T-helper 1 cell treated with Interleukin-12 subunit alpha and Interleukin-12 subunit beta and Interleukin-4 antibody, amounts not matched to agents 30 ng/mL and 1 ng/mL, for 36 hours (primary cell): ENCODE data around the gene KLHL35. TPM values are rescaled to one million over a fixed set of nuclear protein-coding genes. Genes with fewer than 3 reads are reported as not detected.

Experiments
- intact Hi-C: fragments of 100-400 bp; cut with micrococcal nuclease; formaldehyde crosslinking; loops from one replicate; pipeline ENCODE4 v1.15.1; 2024
- total RNA-seq: library from RNA; stranded (reverse); gene quantifications from 2 replicates; pipeline ENCODE4 v1.2.3, GENCODE V29; 2022

Gene KLHL35
- total RNA-seq, 1 donor from 2014 or later, result 0.96 TPM

DNA sequence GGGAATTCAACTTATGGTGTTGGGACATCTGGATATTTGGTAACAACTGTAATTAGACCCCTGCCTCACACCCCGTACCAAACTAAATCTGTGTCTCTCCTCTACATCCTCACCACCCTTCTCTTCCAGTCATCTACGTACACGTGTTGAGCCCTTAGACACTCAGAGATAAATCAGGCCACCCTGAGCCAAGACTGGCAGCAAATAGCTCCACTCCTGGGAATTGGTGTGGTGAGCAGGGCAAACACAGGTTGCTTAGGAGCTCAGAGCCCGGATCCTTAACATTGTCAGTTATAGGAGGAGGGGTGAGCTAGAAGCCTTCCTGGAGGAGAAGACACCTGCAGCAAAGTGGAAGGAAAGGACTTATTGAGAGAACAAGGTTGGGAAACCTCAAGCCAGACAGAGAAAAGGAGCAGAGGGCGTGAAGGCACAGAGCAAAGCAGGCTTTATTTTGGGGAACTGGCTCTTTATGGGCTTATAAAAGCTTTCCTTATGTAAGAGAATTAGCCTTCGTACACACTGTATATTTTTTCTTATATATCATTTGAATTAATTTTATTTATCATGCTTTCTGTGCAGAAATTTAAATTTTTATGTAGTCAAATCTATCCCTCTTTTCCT lies 36.9 kb upstream of the KLHL35 start:
- intact Hi-C loops, result no loop called here

DNA sequence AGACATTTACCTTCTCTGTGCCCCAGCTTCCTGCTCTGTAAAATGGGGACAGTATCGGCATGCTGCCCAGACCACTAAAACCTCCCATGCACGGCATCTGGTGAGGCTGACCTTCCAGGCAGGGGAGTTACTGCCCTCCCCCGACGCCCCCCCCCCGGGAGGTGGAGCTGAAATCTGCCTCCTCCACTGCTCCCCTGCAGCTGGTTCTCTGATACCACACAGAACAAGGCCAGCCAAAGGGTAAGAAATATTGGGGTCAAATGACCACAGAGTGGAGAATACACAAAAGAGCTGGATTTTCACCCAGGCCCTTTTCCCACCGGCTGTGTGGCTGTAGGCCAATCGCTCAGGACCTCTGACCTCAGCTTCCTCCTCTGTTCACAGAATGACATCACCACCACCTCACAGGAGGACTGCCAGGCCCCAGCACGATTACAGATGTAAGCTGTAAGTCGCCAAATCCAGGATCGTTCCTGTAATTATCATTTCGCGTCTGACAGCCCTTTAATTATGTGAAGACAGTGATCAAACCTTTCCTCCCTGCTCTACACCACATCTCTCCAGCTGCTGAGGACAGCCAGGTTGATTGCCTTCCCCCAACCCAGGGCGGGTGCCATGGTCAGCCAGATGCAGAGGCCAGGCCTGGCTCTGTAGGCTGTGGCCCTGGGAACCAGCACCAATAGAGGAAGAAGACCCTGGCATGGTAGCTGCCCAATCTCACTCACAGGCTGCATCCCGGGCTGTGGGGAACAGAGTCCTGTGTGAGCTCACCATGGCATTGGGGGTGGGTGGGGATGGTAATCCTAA lies 35.7 kb upstream of the KLHL35 start:
- intact Hi-C loops, result no loop called here

DNA sequence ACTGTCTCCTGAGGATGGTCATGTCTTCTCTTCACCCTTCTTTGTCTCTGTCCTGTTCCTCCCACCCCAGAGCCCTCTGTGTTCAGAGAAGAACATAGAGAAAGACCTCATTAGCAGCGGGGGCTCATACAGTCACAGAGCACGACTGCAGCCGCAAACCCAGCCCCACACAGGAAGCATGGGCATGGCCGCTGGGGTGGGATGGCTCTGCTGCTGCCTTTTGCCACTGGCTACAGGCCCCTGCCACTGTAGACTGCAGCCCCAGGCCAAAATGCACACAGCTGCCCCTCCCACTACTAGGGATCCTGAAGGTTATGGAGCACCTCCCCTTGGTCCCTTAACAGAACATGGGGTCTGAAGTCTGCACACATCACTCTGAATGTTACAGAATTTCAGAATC lies 34.9 kb upstream of the KLHL35 start:
- intact Hi-C loops, result no loop called here

DNA sequence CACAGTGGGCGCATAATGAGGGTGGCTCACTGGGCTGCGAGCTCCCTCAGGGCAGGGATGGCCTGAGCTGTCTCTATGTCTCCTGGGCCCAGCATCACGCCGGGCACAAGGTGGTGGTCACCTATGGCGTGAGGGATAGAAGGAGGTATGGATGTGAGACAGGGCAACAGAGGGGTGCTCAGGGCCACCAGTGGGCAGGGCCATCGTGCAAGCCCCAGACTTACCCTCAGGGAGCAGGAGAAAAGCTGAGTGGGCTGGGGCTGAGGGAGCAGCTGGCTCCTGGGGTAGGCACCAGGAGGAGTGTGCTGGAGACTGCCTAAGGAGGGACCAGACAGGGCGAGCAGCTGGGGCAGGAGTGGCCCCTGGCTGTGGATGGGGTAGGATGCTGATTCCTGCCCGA lies 34.3 kb upstream of the KLHL35 start:
- intact Hi-C loops, result no loop called here

DNA sequence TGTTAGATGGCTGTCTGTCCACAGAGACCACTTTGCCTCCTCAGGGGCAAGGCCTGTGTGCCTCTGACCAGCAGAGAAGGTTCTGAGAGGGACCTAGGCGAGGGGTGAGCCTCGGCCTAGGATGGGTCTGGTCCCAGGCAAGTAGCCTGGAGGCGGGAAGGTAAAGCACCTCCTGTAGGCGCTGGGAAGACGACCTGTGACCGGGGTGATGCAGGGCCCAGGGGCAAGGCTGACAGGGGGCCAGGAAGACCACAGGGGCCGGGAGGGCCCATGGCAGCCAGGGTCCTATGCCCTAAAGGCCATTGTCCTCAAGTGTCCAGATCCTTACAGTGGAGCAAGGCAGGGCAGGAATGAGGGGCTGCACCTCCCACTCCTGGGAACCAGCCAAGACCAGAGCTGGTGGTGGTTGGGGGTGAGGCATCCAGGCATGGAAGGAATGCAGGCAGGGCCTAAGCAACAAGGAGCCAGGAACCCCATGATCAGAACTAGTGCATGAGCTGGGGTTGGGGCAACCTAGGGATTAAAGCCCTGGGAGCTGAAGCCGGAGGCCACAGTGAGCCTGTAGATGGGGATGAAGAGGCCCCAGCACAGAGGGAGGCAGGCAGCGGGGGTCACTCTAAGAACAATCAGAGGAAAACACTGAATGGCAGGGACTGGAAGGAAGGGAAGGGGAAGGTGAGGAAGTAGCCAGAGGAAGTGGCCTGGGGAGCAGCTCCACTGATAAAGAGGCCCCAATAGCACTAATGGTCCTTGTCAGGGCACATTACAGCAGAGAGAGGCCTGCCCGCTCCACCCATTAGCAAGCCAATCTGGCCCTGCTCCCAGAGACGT lies 32.9 kb upstream of the KLHL35 start:
- intact Hi-C loops, result no loop called here

DNA sequence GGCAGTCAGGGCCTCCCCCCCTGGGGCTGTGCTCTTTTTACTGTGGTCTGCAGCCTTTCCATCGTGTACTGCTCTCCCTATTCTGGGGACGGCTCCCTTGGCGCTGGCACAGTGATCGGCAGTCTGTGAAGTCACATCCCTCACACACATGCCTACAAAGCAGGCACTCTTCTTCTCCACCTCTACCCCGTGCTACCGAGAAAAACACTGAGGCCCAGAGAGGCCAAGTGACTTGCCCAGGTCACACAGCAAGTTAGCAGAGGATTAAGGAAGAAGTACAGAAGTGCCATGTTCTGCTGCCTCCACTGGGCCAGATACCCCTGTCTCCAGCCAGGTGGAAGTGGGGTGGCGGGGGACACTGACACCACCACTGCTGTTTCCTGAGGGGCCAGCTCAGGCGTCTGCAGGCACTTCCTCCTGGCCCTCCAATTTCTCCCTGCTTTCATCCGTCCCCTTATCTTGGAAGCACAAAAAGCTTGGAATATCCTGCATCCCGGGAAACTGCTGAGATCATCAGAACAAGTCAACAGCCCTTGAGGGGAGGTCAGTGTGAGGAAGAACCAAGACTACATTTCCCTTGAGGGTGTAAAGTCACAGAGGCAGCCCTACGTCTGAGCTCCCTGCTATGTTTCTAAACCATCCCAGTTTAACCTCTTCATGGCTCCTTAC lies 30.2 kb upstream of the KLHL35 start:
- intact Hi-C loops, result no loop called here

DNA sequence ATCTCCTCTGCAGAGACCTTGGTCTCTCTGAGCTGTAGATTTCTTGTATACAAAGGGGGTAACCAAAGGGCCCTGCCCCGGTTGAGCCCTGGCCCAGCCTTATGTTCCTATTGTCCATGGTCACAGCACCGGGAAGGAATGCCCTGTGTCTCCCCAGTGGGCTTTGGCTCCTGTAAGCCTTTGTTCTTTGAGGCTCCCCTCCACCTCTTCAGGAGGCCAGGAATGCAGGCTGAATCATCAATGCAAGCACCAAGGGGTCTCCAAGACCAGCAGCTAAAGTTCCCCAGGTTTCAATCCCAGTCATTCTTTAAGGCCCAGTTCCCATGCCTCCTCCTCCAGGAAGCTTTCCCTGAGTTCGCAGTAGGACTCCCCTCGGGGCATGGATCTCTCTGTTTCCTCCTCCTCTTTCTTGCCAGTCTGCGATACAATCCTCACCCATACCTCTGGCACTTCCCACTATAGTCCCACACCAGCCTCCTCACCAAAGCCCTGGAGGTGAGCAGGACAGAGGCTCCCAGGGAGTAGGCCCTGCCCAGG lies 29.2 kb upstream of the KLHL35 start:
- intact Hi-C loops, result no loop called here

DNA sequence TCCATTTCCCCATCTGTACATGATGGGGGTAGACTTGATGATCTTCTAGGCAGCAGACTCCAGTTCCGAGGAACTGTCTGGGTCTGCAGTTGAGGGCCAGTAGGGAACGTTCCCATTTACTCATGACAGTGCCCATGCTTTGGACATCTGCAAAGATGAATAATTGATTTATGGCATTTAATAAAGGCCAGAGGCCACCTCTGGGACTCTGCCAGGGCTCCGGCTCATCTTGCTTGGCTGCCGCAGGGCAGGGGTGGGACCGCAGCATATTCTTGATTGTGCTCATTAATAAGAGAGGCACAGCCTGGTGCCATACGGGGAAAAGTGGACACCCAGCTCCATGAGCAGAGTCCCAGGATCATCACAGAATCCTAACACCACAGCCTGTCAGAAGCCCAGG lies 28.1 kb upstream of the KLHL35 start:
- intact Hi-C loops, result no loop called here

DNA sequence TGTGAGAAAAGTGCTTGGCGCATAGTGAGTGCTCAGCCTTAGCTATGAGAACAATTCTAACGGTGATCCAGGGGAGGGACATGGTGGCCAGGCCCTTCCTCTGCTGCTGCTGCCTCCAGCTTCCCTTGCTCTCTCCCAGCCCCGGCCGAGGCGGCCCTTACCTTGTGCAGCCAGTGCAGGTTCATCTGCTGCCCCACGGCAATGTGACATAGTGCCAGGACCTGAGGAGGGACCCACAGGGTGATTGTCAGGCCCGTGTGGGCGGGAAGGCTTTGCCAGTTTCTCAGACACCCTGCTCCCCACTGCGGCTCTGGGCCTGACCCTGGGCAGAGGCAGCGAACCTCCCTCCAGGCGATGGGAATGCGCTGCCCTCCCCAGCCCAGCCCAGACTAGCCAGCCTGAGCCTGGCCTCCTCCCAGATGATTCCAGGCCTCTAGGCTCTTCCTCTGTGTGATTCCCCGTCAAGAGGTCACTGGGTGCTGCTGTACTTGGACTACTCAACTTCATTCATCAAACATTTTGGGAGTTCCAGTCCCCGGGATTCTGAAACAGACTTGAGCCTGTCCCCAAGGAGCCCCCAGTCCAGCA lies 23.7 kb upstream of the KLHL35 start:
- intact Hi-C loops, result no loop called here

DNA sequence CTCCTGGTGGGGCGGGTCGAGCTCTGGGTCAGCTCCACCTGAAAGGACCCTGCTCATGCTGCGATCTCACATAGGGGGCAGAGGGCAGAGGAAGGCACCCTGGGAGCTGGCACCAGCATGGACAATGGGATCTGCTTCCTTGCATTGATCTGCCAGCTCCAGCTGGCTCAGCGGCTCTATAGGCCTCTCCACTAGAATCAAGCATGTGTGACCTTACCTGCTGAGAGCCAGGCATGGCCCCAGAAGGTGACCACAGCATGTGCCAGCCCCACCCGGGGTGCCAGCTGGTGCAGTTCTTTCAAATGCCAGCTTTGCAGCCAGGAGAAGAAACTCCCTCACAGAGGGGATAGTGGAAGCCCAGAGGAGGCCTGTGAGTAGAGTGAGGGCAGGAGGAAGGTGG lies 22.0 kb upstream of the KLHL35 start:
- intact Hi-C loops, result no loop called here

DNA sequence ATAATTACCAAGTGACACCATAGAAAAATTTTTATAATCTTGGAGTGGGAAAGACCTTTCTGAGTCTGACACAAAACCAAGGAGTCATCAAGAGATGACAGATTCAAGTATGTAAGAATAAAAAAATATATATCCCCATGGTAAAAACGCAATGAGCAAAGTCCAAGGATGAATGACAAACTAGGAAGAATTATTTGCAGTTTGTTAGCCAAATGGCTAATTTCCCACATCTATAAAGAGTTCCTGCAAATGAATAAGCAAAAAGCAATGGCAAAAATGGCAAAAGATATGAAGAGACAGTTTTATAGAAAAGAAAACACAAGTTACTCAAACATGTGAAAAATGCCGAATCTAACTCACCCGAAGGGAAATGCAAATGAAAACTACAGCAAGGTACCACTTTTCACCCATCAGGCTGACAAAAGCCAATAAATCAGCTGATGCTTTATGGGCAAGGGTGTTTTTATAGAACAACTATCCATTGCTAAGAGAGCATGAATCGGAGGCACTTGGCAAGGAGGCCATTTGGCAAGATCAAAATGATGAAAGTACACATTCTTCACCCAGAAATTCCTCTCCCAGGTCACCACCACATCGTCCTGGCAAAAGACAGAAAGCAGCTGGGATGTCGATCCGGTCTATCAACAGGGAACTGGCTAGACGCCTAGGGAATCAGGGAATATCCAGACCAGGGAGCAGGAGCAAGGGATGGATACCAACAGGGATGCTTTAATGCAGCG lies 21.1 kb upstream of the KLHL35 start:
- intact Hi-C loops, result no loop called here

DNA sequence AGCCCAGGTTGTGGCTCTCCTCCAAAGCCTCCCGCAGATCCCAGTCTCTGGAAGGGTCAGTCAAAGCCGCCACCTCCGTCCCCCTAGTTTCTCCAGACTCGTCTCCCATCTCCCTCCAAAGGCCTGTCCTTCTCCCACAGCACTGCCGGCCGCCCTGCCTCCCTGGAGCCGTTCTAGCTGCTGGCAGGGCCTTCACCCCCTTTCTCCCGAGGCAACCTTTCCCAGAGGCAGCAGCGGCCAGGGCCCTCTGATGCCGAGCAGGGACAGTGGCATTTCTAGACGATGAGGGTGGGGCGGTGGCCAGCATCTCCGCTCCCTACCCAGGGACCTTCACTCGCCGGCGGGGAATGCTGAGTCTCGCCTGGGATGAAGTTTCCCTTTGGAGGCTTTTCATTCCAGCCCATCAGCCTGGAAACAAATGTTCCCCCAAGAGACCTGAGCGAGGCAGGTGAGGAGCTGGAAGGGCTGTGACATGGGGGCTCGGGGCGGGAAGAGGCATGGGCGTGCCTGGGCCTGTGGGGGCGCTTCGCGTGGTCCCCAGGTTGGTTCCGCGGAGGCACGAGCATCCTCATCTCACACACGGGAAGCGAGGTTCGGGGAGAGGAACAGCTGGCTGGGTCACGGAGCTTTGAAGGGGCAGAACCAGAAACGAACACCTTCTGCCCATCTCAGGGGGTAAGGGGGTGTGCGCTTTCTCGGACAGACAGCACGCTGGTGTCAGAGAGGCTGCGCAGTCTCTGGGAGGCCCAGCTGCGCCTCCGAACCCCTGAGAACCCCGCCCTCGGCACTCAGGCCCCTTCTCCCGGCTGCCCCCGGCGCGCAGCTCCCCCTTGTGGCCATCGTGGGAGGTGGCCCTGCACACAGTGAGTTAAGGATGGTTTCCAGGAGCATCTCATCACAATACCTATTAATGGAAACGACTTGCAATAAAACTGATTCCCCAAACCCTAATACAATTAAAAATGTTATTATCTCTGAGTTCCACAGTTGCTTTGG lies 18.1 kb upstream of the KLHL35 start:
- intact Hi-C loops, result no loop called here

DNA sequence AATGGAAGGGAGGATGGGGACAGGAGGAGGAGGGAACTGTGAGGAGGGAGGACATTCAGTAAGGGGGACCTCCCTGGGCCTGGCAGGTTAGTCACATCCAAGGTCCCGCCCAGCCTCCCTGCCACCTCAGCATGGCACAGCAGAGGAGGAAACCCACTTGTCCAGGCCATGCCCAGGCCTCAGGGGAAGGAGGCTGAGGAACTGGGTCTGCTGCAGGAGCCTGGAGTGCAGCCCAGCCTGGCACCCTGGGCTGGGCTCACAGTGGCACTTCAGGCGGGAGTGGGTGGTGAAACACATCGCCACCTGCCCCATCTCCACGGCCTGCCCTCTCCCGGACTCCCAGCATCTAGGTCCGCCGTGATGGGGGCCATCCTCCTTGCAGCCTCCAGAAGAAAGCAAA lies 17.2 kb upstream of the KLHL35 start:
- intact Hi-C loops, result no loop called here

DNA sequence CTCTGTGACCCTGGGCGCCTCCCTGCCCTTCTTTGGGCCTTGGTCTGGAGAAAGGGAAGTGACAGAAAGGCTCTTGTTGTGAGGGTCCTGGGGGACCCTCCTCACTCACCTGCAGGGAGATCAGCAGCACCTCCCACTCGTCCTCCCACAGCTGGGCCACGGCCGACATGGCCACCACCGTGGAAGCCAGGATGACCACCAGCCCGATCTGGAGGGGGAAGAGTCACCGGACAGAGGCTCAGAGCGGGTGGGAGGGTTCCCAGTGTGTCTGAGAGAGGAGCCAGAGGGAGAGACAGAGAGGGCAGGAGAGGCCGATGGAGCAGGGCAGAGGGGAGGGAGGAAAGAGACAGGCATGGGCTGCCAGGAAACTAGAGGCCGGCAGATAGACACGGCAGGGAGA lies 16.8 kb upstream of the KLHL35 start:
- intact Hi-C loops, result loop anchor here (5.0 kb wide), 1 partner anchor 42 kb away; no protein-coding TSS in a partner anchor

DNA sequence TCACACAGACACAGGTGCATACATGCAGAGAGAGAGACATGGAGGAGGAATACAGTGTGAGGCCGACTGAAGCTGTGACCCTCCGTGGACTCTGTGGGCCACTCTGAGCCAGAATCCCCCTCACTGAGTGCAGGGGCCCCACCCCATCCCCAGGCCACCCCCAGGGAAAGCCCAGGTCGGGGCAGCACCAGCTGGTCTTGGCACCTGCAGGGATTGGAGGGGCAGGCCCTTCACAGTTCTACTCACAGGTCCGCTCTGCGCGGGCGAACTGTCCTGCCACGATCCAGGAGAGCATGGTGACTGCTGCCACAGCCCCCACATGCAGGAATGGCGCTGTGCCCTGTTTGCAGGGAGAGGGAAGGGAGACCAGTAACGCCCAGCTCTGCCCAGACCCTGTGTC lies 16.3 kb upstream of the KLHL35 start:
- intact Hi-C loops, result loop anchor here (5.0 kb wide), 1 partner anchor 42 kb away; no protein-coding TSS in a partner anchor

DNA sequence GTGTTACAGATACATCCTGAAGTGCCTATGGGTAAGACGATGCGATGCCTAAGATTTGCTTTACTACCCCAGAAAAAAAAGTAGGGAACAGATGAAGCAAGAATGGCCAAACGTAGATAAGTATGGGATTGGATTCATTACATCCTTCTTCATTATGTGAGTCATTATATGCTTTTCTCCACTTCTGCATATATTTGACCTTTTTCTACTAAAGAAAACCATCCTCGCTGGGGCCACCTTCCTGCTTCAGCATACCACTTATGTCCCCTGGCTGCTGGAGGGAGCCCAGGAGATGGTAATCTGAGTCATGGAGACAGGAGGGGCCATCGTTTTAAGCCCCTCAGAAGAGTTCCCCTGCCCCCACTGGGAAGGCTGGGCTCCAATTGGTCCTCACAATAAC lies 14.4 kb upstream of the KLHL35 start:
- intact Hi-C loops, result loop anchor here (2.0 to 5.0 kb wide), 2 partner anchors 40 to 129 kb away; no protein-coding TSS in a partner anchor

DNA sequence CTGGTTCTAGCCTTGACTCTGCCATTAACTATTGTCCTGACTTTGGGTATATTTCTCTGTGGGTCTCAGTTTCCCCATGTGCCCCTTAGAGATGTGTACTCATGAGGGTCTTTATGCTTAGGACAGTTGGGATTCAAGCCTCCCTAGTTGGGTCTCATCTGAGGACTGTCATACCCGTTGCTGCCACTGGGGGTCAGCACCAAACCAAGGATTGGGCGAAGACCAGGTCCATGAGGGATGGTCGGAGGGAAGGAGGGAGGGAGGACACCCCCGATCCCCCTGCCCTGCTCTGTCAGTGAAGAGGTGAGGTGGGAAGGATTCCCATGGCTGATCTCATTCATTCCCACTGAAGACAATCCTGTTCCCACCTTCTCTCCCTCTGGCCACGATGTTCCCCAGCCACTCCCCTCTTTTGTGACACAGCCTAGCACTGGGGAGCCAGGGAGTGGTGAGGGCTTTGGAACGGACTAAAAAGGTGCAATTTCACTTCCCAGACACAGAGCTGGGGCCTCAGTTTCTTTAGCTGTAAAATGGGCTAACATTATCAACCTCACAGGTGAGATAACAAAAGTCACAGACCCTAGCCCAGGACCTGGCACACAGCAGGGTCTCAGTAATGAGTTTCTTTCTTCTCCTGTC lies 12.4 kb upstream of the KLHL35 start:
- intact Hi-C loops, result loop anchor here (1.0 to 5.0 kb wide), 4 partner anchors 38 to 422 kb away; no protein-coding TSS in a partner anchor

DNA sequence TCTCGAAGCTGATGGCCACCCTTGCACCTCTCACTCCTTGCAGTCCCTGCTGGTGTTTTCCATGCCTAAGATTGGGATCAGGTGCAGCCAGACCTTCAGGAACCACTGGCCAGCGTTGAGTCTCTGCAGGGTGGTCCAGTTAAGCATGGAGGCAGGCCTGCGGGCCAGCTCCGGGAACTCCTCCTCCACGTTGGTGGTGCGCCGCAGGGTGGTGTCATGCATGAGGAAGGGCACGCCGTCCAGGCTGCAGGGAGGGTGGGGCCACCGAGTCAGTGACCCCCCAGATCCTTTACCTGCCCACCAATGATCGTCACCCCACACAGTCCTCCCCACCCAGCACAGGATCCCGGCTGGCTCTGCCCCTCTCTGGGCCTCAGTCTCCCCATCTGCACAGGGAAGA lies 10.0 kb upstream of the KLHL35 start:
- intact Hi-C loops, result no loop called here
